HG02884 (cell line): Measurements from ENCODE around the gene CYP2U1.
"Not testable (repeated sequence)": the region's sequence is repeated elsewhere in the genome, so short reads cannot be mapped to it uniquely, and the experiment has no call there.

Source experiments
- ATAC-seq: cut with Tn5 transposase; IDR thresholded peaks from one replicate; pipeline ENCODE4 v1.9.1; 2021; ENCODE audit warnings: mild to moderate bottlenecking, moderate library complexity; ENCODE audit not compliant: unreplicated experiment

CYP2U1 gene

DNA sequence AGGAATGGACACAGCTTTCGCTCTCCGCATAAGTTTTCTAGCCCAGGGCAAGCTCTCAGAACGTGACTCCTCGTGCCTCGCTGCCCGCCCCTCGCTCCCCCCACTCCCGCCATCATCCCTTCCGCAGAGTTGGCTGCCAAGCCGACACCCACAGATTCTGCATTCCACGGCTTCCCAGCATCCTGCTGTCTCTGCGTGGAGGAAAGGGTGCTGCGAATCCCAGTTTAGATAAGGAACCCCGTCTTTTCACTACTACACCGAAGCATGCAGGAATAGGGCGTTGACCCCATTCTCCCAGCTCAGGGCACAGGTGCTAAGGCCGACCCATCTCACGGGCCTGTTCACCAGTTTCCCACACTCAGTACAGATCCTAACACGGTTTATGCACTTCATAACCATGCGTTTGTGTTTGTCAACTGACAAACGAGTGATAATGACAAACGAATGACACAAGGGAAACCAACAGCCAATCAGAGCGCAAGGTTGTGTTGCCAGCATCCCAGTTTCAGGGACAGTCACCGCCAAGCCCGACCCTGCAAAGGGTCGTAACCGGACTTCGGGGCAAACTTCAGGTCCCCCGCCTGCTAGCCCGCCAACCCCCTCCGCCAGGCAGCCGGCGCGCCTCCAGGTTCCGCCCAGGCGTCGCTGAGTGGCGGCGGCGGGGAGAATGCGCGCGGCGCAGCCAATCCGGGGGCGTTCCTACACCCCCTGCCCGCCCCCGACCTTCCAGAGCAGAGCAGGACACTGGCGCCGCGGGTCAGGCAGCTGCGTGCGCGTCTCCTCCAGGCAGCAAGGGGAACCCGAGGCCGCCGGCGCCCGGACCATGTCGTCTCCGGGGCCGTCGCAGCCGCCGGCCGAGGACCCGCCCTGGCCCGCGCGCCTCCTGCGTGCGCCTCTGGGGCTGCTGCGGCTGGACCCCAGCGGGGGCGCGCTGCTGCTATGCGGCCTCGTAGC, at the start of gene CYP2U1:
TSS of gene CYP2U1 (plus strand) at position 729 of the 954 bp plus-strand sequence. CDS start at position 824, 95 bp downstream.
- peak; percentile 88 for ATAC-seq

DNA sequence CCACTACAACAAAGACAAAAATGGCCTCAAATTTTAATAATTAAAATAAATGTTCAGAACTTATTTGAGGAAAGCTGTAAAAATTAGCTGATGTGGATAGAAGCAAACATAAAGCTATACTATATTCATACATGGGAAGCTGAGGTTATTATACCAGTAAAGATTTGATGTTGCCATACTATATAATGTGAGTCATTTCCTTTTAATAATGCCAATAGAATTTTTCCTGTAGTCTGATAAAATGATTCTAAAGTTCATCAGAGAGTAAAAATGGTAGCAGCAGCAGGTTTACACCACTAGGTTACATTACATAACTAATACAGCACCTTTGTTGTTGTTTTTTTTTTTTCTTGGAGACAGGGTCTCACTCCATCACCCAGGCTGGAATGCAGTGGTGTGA, 45.5 kb upstream of the CYP2U1 start:
- ATAC-seq: no peak

GRCh38 chr4:107888237-107888636, 43.1 kb upstream of the CYP2U1 start:
- no peak for ATAC-seq

DNA sequence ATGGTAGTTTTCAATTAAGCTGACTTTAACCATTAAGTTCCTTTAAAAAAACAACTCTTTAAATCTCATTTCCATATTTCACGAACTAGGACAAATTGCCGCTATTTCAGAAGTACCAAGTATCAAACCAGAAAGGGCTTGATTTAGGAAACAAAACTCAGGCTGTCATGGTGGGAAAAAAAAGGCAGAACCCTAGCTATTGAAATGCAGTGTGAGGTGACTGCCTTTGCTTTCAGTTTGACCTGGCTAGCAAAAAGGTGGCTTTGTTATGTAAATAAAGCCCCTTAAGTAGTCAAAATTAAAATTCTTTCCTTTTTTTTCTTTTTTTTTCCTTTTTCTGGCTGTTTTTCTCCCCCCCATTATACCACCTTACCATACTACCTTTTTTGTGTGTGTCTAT, 40.6 kb upstream of the CYP2U1 start:
- no peak for ATAC-seq

GRCh38 chr4:107891299-107891698, 40.0 kb upstream of the CYP2U1 start:
- no peak for ATAC-seq

DNA sequence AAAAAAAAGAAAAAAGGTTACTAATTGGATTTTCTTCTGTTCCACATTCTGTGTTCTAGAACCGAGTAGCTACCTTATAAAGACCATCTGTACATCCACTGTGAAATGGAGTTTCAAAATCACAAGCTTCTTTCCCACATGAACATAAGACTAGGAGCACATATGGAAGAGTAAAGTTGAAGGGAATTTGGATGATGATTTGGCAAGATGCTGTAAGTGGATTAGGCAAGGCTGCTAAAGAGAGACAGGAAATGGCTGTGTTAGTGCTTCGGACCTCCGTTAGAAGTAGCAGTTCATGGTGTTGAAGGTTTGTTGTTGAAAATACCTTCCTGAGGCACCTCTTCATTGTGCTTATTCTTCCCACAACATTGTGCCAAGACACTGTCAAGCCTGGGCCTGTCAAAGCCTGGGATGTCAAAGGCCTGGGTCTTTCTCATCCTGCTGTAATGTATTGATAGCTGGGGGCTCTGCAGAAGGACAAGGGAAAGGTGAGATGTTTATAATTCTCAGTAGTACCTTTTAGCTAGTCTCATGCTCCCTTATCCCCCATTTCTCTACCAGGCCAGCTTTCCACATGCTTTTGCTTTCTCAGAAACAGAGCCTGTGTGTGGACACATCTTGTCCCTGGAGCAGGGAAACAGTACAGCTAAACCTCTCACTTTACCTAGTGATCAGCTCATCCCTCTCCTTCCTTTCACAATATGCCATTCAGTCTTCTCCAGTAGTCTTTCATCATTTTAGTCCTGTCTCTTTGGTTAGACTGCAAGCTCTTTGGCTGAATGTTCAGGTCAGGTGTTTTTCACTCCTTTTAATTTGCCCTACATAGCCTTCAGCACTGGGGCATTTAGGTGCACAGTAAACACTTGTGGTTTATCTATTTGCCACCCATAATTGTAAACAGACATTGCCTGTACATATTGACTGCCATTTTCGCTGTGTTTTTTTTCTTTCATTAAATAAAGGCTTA, 37.9 kb upstream of the CYP2U1 start:
- ATAC-seq: no peak

GRCh38 chr4:107894138-107894603, 37.2 kb upstream of the CYP2U1 start:
- no peak for ATAC-seq

- no peak for ATAC-seq
These were observed 35.1 kb upstream of the CYP2U1 start for GRCh38 chr4:107896158-107896645.

DNA sequence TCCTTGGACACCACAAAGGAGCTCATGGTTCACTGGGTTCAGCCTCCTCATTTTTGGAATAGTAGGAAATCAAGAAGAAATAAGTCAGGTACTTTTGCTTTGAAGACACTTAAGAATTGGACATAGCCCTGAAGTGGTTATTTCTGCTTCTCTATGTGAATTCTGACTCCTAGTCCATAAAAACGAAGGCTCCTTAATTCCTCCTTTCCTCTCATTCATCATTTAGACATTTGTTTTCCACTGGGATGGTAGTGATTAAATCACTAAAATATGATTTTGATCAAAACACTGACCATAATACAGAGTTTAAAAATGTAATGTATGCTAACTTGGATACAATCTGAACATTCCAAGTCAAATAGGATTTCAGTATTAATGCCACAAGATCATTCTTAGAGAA, 34.7 kb upstream of the CYP2U1 start:
- no peak for ATAC-seq

GRCh38 chr4:107897823-107898222, 33.5 kb upstream of the CYP2U1 start:
- no peak for ATAC-seq

- ATAC-seq: no peak
These were observed 31.3 kb upstream of the CYP2U1 start for GRCh38 chr4:107900067-107900466.

DNA sequence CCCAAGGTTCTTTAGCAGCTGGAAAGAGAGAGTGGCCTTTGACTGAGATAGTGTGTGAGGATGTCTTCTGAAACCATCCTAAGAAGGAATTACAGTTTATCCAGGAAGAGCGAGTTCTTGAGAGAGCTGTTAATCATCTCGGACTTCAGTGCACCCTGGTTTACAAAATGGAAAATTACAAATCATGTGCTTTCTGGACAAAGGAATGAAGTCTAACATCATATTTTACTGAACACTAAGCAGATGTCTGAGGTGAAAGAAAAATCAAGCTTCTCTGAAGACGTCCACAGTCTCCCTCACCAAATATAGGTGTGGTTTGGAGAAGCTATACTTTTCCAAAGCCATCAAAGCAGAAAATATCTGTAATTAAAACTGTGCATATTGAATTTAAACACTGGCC, 30.8 kb upstream of the CYP2U1 start:
- ATAC-seq: no peak

- no peak for ATAC-seq
These were observed 30.0 kb upstream of the CYP2U1 start for GRCh38 chr4:107901213-107901934.

DNA sequence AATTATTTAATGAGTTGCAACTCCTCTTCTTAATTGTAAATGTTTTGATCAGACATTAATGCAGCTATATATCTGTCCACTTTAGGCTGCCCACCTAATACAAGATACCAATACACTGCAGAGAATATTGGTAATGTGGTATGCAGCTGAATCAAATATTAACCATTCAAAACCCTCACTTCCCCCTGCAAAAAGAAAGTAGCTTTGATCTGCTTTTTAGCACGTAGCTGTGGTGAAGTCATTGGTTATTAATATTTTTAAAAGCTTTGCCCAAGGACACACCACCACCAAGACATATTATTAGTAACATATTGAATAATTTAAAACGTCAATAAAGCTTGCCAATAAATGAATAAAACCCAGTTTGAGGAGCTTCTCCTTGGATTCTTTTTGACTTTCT, 28.6 kb upstream of the CYP2U1 start:
- no peak for ATAC-seq

DNA sequence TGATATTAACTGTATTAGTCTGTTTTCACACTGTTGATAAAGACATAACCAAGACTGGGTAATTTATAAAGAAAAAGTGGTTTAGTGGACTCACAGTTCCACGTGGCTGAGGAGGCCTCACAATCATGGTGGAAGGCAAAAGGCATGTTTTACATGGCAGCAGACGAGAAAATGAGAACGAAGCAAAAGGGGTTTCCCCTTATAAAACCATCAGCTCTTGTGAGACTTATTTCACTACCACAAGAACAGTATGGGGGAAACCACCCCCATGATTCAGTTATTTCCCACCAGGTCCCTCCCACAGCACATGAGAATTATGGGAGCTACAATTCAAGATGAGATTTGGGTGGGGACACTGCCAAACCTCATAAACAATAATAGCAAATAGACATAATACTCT, 26.3 kb upstream of the CYP2U1 start:
- ATAC-seq: not testable (repeated sequence)

GRCh38 chr4:107906458-107907100, 24.8 kb upstream of the CYP2U1 start:
- ATAC-seq: no peak

DNA sequence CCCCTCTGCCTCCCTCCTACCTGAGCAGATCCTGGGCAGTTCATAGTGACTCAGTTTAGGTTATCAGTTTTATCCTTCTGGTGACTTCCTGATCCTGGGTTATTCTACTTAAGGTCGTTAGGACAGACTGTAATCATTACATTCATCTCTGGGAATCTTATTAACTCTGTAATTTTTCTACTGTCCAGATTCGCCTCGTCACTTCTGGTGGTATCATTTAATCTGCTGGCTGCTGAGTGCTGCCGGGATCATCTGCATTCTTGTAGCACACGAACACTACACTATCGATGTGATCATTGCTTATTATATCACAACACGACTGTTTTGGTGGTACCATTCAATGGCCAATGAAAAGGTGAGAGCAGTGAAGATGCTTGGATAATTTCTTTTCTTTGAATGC, 23.0 kb upstream of the CYP2U1 start:
- ATAC-seq: no peak

- ATAC-seq: peak; percentile 90
These were observed 18.0 kb upstream of the CYP2U1 start for GRCh38 chr4:107913283-107913899.

DNA sequence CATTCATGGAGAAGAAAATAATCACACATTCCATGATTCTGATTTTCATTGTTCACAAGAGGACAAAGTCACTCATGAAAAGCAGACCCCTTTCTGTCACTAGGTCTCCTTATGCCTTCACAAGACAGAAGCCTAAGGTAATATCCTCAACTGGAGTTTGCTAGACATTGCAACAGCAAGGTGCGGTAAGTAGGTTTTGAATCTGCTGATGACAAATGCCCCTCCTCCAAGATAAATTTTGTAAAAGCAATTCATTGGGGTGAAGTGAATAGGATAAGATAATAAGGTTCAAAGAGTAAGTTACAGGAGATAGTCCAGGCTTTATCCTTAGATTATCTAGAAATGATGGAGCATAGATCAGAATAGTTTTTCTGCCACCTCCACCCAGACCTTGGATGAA, 16.1 kb upstream of the CYP2U1 start:
- no peak for ATAC-seq

DNA sequence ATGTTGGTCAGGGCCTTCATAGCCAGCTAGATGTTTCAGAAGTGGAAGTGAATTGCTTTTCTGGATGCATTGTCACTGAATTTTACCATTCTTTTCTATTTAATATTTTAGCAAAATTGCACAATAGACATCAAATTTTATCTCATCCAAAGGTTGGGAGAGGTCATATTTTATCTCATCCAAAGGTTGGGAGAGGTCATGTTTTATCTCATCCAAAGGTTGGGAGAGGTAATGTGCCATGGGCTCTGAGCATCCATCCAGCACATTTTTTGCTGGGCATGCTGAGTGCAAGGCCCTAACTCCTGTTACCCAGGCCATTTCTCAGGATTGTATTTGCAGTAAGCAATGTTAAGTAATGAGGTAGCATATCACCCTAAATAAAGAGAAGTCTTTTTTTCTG, 14.7 kb upstream of the CYP2U1 start:
- no peak for ATAC-seq
